HG03565 (cell line): ENCODE data around the gene ACBD6.

ENCODE experiments used
- ATAC-seq: cut with Tn5 transposase; IDR thresholded peaks from one replicate; pipeline ENCODE4 v1.9.1; 2021; ENCODE audit warnings: mild to moderate bottlenecking, moderate library complexity; ENCODE audit not compliant: unreplicated experiment

The ACBD6 gene

DNA sequence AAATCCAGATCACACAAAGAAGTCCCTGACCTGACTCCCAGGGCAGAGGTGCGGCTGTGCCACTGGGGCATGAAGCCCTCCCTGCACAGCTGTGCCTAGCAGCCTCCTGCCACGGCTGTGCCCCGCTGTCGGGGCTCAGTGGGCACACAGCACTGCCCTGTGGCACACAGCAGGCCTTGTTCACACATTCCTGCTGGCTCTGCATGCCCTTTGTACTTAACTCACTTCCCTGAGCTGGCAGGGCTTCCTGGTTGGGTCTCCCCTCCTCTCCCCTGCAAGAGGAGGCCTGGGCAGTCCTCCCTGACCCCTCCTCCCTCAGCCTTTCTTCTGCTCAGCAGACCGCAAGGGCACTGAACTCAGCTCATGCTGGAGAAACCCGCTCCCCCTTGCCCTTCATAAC, 257.5 kb downstream of the ACBD6 start:
- no peak for ATAC-seq

DNA sequence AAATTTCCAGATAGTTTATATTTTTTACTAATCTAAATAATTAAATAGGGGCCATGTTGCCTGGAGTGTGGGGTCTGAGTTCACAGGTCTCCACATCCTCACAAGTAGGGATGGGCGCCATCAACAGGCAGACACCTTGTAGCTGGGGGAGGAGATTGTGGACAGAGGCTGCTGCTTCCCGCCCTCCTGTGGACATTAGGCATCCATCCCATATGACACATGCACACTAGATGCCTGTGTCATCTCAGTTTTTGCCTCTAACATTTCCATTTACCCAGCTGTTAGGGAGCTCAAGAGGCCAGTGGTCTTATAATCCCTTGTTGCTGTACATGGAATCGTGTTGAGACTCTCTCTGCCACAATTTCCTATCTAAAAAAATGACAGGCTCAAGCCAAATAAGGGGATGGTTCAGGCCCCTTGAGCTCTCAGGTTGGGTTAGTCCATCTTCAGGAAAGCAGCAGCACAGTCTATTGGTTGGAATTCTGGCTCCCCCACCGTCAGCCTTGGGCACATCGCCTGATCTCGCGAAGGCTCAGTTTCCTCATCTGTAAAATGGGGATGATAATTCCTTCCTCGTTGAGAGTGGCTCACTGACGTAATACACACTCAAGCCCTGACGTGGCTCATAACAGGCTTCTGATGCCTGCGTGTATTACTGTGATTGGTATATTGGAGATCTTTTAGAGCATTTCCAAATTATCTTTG, 258.7 kb downstream of the ACBD6 start:
- no peak for ATAC-seq

DNA sequence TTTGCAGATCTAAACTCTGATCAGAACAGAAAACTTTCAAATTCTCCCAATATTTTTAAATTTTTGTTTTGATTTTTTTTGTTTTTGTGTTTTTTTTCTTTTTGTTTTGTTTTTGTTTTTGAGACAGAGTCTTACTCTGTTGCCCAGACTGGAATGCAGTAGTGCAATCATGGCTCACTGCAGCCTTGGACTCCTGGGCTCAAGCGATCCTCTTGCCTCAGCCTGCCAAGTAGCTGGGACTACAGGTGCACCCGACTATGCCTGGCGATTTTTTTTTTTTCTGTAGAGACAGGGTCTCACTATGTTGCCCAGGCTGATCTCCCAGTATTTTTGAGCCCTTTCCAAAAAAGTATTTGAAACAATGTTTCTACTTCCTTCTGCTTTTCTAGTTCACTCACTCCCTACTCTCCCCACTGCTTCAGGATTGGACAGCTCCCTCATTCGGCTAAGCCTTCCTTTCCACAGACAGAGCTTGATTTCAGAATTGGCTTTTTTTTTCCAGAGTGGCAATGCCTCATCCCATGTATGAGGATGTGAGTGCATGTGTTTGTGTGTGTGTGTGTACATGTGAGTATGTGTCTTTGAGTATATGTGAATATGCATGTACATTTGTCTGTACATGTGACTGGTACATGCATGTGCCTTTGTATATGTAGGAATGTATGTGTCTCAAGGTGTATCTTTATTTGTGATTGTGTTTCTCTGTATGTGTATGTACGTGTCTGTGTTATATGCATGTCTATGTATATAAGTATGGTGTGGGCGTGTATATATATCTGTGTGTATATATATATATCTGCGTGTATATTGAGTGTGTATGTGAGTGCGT, 260.4 kb downstream of the ACBD6 start:
- ATAC-seq = no peak

DNA sequence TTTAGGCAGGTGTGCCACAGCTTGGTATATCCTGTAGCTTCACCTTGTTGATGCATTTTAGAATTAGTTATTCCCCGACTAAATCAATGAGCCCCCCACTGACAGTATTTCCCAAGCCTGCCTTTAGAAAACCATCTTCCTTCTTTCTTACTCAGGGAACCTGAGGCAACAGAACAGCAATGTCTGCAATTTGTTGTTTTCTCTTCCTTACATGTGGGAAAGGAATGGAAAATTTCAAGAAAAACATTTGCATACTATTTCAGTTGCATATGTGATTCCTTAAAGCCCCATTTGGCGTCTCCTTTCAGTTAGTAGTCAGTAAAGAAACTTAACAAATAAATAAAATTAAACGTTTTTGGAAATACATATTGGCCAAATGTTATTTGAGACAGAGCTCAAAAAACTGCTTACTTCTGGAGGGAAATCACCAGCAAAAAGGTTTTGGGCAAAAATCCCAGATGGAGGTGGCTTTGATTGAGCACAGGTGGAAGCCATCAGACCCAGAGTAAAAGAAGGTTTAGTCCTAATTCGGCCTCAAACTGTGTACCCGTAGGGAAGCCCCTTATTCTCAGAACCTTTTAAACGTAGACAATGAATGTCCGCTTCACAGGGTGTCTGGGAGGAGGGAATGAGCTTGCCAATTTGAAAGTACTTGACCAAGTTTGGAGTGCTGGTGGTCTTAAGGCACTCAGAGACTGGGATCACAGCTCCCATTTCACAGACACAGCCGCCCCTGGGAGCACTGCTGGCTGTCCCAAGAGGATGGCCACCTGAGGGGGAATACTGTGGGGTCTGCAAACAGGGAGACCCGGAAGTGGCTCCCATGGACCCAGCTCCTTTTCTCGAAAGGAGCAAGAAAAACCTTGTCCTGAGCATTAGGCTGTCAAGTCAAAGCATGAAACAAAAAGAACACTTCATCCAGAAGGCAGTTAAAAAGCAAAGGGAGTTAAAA, 263.0 kb downstream of the ACBD6 start:
- no peak for ATAC-seq

- ATAC-seq = no peak
Measured at GRCh38 chr1:180238675-180239074, 263.7 kb downstream of the ACBD6 start.
